ENCODE data around the gene SLC26A11.
"Not testable (repeated sequence)": the region's sequence is repeated elsewhere in the genome, so short reads cannot be mapped to it uniquely, and the experiment has no call there.

SLC26A11 gene

DNA sequence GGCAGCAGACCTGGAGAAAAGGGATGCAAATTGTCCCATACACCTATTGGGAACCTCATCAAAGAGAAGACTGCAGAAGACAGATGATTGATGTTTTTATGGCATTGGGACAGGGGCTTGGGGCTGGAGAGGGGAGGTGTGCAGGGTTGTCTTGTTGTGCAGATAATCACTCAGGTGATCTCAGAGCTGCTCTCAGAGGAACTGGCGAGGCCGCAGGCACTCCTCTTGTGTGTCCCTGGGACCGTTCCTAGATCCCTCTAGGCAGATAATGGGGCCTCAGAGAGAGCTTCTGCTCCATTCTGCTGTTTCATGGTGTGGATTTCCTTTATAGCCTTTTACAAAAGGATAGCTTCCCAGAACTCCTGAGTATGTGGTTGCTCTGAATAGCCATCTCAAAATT, 42.1 kb downstream of the SLC26A11 start:
- DNase-seq (ENCODE audit: low read depth), result no peak

DNA sequence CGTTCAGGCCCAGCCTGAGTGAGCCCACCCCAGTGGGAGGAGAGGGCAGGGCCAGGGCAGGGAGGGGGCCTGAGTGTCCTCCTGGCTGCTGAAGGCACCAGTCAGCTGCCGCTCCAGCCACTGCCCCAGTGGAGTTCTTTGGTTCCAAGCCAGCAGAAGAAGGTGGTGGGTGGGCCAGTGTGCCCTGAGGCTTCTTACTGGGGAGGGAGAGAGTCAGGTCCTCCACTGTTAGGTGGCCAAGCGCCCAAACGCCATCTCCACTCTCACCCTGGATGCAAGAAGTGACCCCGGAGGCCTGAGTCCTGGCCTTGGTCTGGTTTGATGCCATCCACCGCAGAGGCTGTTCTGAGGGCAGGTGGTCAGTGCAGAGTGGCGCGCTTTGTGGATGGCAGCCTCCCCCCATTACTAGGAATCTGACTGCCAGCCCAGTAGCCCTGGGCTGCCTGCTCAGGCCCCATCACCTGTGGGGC, 42.6 kb downstream of the SLC26A11 start:
- DNase-seq (ENCODE audit: low read depth), result no peak

GRCh38 chr17:80263253-80264204, 43.3 kb downstream of the SLC26A11 start:
- peak; percentile 81 for DNase-seq (ENCODE audit: low read depth)

GRCh38 chr17:80264205-80265075, 44.2 kb downstream of the SLC26A11 start:
- DNase-seq (ENCODE audit: low read depth), result no peak

- no peak for DNase-seq (ENCODE audit: low read depth)
Observed at GRCh38 chr17:80265205-80266068, 45.2 kb downstream of the SLC26A11 start.

DNA sequence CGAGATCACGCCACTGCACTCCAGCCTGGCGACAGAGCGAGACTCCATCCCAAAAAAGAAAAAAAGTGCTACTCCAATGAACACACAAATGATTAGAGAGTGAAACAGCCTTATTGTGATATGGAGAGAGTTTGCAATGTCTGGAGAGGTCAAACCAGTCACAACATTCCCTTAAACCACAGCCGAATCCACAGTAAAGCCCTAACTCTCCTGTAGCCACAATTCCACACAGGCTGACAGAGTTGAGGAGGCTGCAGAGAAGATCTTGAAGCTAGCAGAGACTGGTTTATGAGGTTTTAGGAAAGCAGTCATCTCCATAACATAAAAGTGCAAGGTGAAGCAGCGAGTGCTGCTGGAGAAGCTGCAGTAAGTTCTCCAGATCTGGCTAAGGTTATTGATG, 47.2 kb downstream of the SLC26A11 start:
- DNase-seq (ENCODE audit: low read depth), result no peak

DNA sequence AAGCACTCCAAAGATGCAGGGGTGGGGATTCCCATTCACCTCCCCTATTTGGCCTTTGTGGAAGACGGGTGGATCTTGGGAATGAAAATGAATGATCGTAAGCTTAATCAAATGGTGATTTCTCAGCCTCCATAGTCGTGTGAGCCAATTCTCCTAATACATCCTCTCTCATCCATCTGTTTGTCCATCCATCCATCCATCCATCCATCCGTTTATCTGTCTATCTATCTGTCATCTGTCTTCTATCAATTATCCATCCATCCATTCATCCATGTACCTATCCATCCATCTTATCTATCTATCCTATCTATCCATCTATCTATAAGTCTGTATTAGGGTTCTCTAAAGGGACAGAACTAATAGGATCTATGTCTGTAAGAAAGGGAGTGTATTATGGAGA, 48.2 kb downstream of the SLC26A11 start:
- no peak for DNase-seq (ENCODE audit: low read depth)

GRCh38 chr17:80269405-80269807, 49.2 kb downstream of the SLC26A11 start:
- DNase-seq (ENCODE audit: low read depth), result no peak

DNA sequence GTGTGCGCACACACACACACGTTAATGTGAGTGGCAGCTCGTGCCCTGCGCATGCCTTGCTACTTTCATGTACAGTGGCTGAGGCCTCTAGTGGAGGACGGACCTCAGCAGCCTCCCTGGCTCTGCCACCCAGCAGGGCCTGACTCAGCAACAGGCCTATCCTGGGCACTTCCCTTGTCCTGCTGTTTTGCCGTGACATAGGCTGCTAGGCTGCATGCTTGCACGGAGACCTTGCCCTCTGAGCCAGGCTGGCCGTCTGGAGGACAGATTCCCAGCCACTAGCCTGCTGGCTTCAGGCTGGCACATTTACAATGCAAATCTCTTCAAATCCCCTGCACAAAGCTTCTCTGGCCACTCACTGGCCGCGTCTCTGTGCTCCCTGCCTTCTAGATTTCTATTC, 49.9 kb downstream of the SLC26A11 start:
- no peak for DNase-seq (ENCODE audit: low read depth)

DNA sequence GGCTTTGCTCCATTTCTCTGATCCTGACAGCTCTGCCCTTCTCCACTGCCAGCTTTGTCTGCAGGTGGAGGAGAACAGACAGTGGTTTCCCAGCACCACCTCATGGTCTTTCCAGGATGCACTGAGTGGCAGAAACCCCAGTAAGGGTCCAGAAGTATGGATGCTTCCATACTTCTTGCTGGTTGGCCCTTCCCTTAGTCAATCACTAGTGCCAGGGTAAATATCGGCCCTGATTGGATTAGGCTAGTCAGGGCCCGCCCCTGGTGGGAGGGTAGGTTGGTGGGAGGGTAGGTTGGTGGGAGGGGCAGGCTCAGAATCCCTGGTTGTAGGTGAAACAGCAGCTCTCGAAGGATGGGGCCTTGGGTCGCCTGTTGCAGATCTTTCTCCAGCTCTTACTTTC, 50.6 kb downstream of the SLC26A11 start:
- DNase-seq (ENCODE audit: low read depth), result no peak

DNA sequence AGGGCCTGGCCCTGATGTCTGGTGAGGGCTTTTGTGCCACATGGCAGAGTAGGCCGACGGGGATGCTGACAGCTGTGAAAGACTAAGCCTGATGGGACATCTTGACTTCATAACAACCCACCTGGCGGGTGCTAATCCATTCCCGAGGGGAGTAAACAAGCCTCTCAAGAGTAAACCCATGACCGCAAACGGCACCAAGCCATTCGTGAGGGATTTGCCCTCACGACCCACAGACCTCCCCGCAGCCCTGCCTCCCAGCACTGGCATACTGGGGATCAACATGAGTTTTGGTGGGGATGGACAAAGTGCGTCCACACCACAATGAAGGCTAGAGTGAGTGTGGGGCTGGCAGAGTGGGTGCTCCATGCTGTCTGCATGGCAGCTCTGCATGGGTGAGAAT, 52.1 kb downstream of the SLC26A11 start:
- DNase-seq (ENCODE audit: low read depth), result no peak

DNA sequence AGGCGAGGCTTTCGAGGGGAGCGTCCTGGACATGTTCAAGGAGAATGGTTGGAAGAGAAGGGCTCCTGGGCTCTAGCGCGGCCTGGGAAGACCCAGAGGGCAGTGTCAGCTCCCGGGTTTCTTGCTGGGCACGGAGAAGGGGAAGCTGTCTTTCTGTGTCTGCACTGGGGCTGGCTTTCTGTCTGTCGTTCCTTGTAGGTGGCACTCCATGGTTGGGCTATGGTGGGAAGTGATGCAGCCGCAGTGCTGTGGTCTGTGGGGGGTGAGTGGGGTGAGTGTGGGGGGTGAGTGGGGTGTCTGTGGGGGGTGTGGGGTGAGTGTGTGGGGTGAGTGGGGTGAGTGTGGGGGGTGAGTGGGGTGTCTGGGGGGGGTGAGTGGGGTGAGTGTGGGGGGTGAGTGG, 54.1 kb downstream of the SLC26A11 start:
- DNase-seq (ENCODE audit: low read depth), result no peak

GRCh38 chr17:80274871-80275449, 54.7 kb downstream of the SLC26A11 start:
- DNase-seq (ENCODE audit: low read depth), result no peak

GRCh38 chr17:80275857-80276256, 55.6 kb downstream of the SLC26A11 start:
- not testable (repeated sequence) for DNase-seq (ENCODE audit: low read depth)

- no peak for DNase-seq (ENCODE audit: low read depth)
Observed at GRCh38 chr17:80277751-80278671, 57.8 kb downstream of the SLC26A11 start.

DNA sequence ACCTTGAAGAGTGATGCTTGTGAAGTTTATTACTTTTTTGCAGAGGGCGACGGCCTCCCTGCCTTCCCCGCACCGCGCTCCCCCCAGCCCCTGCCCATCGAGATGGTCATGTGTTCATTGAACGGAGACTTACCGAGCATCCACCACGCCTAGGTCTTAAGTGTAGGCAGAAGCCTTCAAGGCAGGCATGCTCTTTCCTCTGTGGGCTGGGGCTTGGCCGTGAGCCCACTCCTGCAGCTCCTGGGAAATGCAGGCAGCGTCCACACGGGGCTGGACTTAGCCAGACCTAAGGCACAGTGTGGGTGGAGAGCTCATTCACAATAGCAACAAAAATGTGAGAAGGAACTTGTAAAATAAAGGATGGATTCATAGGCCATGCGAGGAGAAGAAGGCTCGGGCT, 59.7 kb downstream of the SLC26A11 start:
- peak; percentile 13 for DNase-seq (ENCODE audit: low read depth)

DNA sequence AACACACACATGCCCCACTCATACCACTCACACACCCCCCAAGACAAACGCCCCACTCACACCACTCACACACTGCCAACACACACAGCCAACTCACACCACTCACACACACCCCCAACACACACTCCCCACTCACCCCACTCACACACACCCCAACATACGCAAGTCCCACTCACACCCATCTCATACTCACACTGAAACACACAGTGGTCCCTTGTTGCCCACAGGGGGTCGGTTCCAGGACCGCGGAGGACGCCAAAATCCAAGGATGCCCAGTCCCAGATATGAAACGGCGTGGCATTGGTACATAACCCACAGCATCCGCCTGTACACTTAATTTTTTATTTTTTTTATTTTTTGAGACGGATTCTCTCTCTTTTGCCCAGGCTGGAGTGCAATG, 61.3 kb downstream of the SLC26A11 start:
- DNase-seq (ENCODE audit: low read depth), result no peak

DNA sequence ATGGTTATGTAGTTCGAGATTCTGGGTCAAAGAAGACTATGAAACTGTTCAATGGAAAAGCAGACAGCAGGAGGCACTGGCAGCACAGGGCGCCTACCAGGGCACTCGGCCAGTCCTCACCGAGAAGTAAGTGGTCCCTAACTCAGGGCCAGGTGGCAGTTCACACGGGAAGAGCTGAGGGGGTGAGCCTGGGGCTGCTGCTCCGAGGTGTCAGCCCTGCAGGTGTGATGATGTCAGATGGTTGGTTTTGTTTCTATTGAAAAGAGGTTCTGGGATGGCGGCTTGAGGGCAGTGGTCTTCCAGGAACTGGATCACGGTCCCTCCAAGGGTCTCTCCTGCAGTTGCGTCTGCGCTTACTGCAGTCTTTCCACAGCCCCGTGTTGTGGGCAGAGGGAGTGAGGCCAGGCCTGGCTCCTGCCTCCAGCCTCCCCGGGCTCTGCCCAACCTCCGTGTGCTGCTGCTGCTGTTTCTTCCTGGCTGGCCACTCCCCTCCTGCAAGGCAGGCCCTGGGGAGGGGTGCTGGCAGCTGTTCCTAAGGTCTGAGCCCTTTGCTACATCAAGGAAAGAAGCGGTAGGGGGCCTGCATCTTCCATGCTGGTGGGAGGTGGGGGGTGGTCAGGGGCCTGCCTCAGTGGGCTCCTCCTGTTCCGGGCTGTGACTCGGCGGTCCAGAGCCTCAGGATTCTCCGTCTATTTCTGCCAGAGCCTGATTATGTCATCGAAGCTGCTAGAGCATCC, 63.1 kb downstream of the SLC26A11 start:
- DNase-seq (ENCODE audit: low read depth), result no peak

- DNase-seq (ENCODE audit: low read depth), result no peak
Observed at GRCh38 chr17:80284631-80285030, 64.4 kb downstream of the SLC26A11 start.

Measured in fibroblast of the conjunctiva (primary cell).